HG03442 (cell line): ENCODE results near the gene SOX21.

Experiments used
- ATAC-seq: cut with Tn5 transposase; IDR thresholded peaks from one replicate; pipeline ENCODE4 v1.9.1; 2021; ENCODE audit warnings: mild to moderate bottlenecking, moderate library complexity; ENCODE audit not compliant: unreplicated experiment

SOX21 gene

DNA sequence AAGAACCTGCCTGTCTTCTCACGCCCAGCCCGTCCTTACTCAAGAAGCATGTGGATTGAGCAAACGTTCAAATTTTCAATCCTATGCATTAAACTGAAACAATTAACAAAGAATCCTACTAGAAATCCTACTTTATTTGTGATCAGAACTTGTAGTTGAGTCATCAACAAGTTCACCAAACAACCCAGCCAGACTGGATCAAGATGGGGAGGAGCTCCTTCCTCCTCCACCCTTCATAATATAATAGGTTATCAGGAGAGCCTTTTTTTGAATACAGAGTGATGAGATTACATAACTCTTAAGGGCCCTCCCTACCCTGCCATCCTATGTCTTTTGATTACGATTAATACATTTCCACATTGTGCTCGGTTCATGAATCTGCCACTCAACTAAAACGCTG, 32.7 kb downstream of the SOX21 start:
- no peak for ATAC-seq

DNA sequence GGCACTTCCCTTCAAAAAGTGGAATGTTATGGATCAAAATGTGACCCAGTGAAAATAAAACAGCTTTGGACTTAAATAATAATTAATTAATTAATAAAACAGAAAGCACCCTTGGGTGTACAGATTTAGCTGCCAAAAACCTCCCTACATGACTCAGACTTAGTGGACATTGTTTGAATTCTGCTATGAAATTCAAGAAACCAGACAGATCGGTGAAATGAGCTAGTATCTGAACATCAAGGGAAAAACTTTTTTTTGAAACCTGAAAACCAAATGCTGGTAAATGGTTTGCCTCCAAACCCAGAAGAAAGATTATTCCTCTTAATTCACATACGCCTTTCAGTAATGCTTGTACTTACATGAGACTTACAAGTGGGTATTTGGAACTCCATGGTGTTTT, 33.5 kb downstream of the SOX21 start:
- no peak for ATAC-seq

DNA sequence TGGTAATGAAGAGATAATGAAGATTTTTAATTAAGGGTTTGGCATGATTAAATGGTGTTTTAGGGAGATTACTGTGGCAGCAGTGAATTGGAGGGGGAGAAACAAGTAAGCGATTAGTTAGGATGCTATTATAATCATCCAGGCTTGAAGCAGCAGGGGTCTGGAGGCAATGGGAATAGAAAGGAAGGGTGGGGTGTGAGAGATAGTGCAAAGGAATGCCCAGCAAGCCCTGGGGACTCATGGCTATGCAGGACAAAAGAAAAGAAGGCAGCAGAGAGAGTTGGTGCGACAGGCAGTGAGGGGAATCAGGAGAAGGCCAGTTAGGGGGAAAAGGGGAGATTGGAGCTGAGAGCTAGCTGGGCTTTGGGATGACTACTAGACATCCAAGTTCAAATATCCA, 34.5 kb downstream of the SOX21 start:
- no peak for ATAC-seq

DNA sequence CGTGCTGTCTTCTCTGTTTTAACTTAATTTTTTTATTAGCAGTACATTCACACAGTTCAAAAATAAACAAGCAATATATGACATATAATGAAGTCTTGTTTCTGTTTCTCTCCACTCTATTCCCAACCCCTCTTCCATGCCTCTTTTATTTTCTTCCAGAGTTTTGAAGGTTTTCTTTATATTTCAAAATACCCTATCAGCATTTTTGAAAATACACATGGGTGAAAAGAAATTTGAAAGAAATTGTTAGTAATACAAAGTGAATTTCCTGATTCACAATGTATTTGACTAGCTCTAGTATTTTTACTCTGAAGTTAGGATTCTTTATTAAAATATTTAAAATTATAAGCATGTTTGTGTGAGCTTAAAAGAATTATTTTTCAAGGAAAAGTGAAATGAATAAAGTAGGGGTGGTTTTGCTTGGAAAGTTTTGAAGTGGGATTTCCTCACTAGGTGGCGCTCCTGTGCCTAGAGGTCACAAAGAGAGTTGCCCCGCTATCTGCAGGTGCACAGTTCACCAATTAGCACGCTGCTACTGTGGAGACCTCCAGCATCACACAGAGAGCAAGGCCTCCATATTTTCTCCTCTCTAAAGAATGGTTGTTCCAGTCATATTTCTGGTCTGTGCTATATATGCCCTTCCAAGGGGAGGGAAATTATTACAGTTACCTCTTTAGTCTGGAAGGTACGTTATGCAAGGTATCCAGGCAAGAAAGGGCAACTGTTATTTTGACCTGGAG, 37.6 kb downstream of the SOX21 start:
- ATAC-seq = peak; percentile 87

DNA sequence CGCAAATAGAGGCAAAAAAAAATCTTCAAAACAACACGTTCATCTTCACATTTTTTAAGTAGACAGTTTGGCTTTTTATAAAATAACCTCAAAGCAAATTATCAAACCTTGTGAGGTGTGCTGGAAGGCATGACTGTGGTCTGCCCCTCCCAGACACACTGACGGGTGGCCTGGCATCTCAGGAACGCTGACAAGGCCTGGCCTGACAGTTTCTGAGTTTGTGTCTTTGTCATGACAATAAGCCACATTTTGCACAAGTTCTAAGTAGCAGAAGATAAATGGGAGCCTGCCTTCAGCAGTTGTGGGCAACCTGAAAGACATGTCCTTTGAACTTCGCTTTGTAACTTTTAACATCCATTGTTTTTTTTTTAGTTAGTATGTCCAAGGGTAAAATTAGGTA, 38.5 kb downstream of the SOX21 start:
- no peak for ATAC-seq

DNA sequence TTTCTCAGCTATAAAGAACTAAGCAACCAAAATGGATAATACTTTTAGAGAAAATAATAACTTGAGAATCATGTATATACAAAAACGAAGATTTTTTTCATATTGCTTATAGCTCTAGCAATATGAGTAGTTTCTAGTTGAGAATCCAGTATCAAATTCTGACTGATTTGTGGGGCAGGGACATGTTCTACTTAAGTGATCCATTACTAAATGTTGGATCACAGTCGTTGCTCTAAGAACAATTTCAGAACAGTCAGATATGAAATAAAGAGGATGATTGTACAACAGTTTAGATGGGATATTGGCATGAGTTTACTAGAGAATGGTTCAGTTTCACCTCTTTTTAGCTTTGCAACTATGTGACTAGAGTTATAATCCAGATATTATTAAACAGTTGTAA, 39.9 kb downstream of the SOX21 start:
- no peak for ATAC-seq

DNA sequence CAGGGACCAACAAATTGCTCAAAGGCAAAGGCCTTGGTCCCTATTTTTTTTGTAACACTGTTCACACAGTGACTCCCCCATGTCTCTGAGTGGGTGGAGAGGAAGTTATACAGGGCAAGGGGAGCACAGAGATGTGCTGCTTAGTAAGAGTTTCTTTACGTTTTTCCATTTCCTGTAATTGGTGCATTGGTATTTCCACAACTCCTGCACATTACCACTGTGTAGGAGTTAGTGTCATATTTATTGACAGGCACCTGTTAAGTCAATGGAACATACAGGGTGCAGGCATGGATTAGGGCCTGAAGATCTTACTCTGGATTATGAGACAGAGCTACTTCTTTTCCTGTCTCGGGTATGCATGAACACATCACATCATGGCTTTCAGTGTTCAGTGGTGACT, 45.2 kb downstream of the SOX21 start:
- ATAC-seq = peak; percentile 68

DNA sequence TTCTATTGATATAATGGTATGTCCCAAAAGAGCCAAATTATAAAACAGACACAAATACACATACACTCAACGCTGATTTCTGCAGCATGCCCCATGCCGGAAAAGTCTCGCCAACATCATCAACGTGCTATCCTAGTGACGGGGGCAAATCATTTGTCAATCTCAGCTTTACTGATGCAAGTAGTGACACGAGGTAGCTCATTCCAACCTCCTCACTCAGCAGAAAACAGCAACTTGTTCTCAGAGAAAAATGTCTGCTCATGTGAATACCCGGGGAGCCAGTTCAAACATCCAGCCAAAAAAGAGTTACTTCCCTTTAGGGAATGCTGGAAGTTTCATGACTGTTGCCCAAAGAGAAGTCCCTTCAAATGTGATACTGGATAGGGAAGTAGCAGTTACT, 46.3 kb downstream of the SOX21 start:
- ATAC-seq = no peak

DNA sequence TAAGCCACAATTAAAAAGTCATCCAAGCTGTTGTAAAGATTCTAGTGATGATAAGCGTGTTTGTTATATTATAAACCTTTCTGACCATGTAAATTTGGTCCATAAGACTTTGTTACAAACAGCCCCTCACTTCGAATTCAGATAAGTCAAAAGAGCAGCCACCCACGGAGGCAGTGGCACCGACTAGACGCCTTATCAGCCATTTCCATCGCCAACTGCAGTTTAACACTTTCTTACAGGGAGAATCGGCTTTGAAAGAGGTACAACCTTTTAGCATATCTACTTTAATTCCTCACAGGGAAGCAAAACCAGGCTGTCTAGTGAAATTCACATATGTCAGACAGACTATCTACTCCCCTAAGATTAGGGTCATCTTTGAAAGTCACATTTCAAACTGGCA, 47.5 kb downstream of the SOX21 start:
- no peak for ATAC-seq

DNA sequence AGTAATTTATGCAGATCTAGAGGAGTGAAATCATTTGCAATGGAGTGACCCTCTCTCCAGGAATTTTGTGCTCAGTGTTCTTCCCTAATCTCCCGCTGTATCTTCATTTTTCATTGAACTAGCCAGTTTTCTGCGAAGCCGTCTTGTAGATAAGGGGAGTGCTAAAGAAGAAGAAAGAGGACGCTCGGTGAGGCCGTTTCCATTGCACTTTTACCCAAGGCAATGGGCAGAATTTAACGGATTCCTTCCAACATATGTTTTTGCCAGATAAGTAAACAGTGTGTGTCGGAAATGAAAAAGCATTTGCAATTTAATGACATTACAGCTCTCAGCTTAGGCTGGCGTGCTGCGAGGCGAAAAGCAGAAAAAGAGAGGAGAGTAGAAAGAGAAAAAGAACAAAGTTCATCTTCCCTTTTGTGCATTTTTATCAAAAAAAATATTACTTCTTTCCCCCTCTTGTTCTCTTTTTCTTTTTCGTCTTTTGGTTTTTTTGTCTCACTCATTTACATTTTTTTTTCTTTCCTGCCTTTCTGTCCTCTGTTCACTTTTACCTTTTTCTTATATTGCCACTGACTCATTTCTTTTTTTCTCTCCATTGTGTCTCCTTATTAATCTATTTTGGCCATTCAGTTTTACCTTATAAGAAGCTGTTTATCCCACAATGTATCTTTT, 49.9 kb downstream of the SOX21 start:
- no peak for ATAC-seq

DNA sequence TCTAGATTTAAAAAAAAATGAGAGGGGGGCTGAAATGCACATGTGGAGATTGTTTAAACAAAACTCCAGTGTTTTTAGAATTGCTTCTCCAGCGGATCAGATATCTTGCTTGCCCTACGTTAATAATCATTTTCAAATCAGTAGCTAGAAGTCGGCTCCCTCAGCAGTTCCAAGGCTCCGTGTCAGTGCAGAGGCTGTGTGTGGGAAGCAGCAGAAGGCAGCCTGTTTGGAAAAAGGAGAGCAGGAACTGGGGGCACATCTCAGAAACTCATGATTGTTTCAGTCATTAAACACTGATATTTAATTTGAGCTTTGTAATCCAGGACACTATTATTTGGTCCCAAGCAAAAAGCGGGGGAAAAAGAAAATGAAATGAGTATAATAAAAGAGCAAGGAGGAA, 50.9 kb downstream of the SOX21 start:
- no peak for ATAC-seq

DNA sequence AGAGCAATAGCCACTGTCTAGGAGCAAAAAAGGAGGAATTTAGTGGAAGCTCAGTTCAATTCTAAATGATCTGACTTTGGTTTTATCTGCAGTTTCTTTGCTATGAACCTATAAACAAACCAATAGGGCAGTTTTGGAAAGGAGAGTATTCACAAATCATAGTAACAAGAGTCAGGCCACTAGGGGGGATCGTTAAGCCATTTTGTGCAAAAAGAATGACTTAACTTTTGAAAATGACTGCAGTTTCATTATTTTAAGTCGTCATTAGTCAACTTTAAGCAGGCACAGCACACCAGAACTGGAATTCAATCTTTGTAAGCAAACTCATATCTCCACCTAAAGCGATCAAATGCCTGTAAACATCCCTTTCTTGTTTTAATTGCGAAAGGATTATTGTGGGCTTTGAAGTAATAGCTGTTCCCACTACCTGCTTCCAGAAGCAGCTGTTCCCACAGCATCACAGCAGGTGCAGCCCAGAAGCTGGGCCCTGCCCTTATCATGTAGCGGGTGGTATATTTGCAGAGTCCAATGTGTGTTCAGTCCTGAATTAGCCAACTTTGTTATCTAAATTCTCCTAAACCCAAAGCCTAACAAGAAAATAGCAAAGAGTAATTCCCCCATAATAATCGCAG, 51.5 kb downstream of the SOX21 start:
- ATAC-seq = no peak
